Fibroblast of villous mesenchyme (primary cell): ENCODE data around the gene CCDC9. TPM values are rescaled to one million over a fixed set of nuclear protein-coding genes. Genes with fewer than 3 reads are reported as not detected.
A peak's percentile ranks its signal among the peaks of the same experiment; 100 is the strongest.

Source experiments
- DNase-seq: peaks from one replicate; pipeline ENCODE4 v3.0.0-alpha.2; 2010; ENCODE audit warnings: low read depth
- H3K4me3 ChIP-seq: 2 replicates; pipeline ENCODE4 v1.5.1; 2011; ENCODE audit warnings: low read depth, mild to moderate bottlenecking, low read length
- CTCF ChIP-seq: IDR thresholded peaks from 2 replicates; pipeline ENCODE4 v1.5.1; 2012; ENCODE audit warnings: low read depth, mild to moderate bottlenecking, low read length; ENCODE audit not compliant: insufficient read depth
- total RNA-seq: library from RNA; depleted of rRNA; stranded (reverse); fragments of >200 nt; gene quantifications from 2 replicates; pipeline ENCODE4 v1.2.3, GENCODE V29; 2012

Gene CCDC9
- total RNA-seq, 1 donor: 7.3 TPM

- TF ChIP-seq CTCF: no peak
- no peak for DNase-seq
- H3K4me3 ChIP-seq: no peak overlapping the region
These were observed 34.4 kb upstream of the CCDC9 start for GRCh38 chr19:47221890-47222289.

GRCh38 chr19:47225746-47226425 lies 30.4 kb upstream of the CCDC9 start:
- TF ChIP-seq CTCF: peak; percentile 14
- peak overlapping the region; percentile 98 for H3K4me3 ChIP-seq
- peak; percentile 88 for DNase-seq

- no peak for TF ChIP-seq CTCF
- DNase-seq: peak; percentile 83
- peak overlapping the region; percentile 98 for H3K4me3 ChIP-seq
These were observed 29.6 kb upstream of the CCDC9 start for GRCh38 chr19:47226426-47227351.

GRCh38 chr19:47227352-47228167 lies 28.8 kb upstream of the CCDC9 start:
- no peak for TF ChIP-seq CTCF
- DNase-seq: peak; percentile 98
- H3K4me3 ChIP-seq: peak overlapping the region; percentile 98

GRCh38 chr19:47228168-47228936 lies 28.0 kb upstream of the CCDC9 start:
- no peak for TF ChIP-seq CTCF
- peak; percentile 30 for DNase-seq
- H3K4me3 ChIP-seq: peak overlapping the region; percentile 98
